GM21717 (cell line): ENCODE data around the gene CMTM5.
"Not testable (repeated sequence)": the region's sequence is repeated elsewhere in the genome, so short reads cannot be mapped to it uniquely, and the experiment has no call there.

Experiments used
- ATAC-seq: cut with Tn5 transposase; IDR thresholded peaks from one replicate; pipeline ENCODE4 v1.9.1; 2021; ENCODE audit warnings: mild to moderate bottlenecking, moderate library complexity; ENCODE audit not compliant: unreplicated experiment

Gene CMTM5

GRCh38 chr14:23411563-23412525, 35.0 kb downstream of the CMTM5 start:
- no peak for ATAC-seq

DNA sequence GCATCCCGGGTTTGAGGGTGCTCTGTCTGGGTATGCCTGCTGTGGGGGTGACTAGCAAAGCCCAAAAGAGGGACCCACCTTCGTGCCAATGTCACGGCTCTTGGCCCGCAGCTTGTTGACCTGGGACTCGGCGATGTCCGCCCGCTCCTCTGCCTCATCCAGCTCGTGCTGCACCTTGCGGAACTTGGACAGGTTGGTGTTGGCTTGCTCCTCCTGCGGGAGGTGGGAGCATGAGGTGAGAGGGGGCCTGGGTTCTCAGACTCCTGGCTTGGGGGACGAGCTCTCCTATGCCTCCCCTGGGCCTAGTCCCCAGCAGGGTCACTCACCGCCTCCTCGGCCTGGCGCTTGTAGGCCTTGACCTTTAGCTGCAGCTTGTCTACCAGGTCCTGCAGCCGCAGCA, 36.8 kb downstream of the CMTM5 start:
- ATAC-seq, result no peak

DNA sequence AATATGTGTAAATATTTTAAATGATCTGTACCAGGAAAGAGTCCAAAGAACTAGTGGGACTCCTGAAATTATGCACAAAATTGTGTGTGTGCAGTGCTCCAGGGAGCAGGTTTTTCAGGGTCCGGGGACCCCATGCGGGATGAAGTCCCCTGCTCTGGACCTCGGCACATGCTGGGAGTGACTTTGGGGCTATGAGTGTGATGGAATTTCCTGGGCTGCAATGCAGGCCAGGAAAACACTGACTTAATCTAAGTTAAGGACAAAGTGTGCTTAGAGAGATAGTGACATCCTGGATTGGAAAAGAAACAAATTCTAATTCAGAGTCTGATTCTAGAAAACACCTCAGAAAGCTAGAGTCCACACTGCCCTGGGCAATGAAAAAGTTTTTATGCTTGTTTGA, 37.4 kb downstream of the CMTM5 start:
- ATAC-seq, result no peak

GRCh38 chr14:23414906-23415820, 38.3 kb downstream of the CMTM5 start:
- ATAC-seq, result no peak

GRCh38 chr14:23415821-23416778, 39.3 kb downstream of the CMTM5 start:
- no peak for ATAC-seq

- ATAC-seq, result no peak
Measured at GRCh38 chr14:23416801-23417200, 40.0 kb downstream of the CMTM5 start.

- not testable (repeated sequence) for ATAC-seq
Measured at GRCh38 chr14:23417269-23417668, 40.4 kb downstream of the CMTM5 start.

- ATAC-seq, result no peak
Measured at GRCh38 chr14:23418021-23418420, 41.2 kb downstream of the CMTM5 start.

DNA sequence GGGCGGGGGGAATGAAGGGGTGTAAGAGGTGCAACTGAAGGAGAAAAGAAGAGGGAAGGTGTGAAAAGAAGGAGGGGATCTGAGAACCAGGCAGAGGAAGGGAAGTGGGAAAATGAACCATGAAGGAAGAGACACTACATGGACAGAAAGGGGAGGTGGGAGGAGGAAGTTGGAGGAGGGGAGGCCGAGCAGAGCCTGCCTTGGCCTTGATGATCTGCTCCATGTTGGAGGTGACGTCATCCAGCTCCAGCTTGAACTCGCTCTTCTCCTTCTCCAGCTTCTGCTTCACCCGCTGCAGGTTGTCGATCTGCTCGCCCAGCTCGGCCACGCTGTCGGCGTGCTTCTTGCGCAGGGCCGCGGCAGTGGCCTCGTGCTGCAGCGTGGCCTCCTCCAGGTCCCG, 42.8 kb downstream of the CMTM5 start:
- ATAC-seq, result not testable (repeated sequence)

DNA sequence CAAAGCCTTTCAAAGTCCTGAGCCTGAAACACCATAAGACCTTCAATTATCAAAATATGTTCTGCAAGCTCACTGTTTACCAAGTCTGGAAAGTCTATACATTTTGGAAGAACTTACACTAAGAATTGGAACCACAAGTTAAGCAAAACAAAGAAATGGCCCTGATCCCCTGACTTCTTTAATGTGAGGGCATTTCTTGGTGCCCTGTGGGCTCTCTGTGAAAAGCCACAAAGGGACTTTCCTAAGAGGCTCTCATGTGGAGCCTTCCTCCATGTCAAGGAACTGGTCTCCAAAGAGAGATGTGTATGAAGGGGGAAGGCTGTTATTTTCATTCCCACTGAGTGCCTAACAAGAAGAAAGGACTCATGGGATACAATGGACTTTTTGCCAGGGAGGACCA, 44.7 kb downstream of the CMTM5 start:
- ATAC-seq, result no peak

DNA sequence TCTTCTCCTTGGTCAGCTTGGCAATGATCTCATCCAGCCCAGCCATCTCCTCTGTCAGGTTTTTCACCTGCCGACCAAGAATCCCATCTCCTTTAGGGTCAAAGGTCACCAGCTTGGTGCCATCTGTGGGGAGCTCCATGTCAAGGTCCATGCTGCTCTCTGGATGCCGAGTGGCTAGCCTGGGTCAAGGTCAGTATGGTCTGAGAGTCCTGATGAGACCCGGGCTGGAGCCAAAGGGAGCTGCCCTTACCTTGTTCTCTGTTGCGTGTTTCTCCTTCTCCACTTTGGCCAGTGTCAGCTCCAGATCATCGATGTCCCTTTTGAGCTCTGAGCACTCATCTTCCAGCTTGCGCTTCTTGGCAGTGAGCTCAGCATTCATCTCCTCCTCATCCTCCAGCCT, 46.8 kb downstream of the CMTM5 start:
- no peak for ATAC-seq

DNA sequence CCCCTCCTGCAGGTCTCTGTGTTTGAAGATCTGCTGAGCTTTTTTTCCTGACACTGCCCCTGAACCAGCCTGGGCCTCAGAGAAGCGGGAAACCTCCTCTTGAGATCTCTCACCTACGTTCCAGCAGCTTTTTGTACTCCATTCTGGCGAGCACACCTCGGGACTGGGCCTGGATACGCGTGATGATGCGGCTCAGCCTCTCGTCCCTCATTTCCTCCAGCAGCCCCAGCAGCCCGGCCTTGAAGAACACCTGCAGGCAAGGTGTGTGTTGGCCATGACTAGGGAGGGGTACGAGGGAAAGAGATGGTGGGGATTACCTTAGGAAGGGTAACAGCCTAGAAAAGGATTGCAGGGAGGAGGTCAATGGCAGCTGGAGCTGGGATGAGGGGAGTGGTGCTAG, 48.3 kb downstream of the CMTM5 start:
- ATAC-seq, result no peak

DNA sequence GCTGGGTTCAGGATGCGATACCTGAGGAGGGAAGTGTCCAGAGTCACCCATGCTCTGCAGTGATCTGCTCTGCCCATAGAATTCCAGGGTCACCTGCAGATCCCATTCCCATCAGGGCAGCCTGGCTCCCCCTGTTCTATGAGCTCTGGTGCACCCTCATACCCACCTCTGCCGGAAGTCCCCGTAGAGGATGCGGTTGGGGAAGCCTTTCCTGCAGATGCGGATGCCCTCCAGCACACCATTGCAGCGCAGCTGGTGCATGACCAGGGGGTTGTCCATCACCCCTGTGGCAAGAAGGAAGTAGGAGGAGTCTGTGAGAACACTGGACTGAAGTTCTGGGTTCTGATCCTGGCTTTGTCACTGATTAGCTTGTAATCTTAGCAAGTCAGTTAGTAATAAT, 49.0 kb downstream of the CMTM5 start:
- ATAC-seq, result not testable (repeated sequence)

DNA sequence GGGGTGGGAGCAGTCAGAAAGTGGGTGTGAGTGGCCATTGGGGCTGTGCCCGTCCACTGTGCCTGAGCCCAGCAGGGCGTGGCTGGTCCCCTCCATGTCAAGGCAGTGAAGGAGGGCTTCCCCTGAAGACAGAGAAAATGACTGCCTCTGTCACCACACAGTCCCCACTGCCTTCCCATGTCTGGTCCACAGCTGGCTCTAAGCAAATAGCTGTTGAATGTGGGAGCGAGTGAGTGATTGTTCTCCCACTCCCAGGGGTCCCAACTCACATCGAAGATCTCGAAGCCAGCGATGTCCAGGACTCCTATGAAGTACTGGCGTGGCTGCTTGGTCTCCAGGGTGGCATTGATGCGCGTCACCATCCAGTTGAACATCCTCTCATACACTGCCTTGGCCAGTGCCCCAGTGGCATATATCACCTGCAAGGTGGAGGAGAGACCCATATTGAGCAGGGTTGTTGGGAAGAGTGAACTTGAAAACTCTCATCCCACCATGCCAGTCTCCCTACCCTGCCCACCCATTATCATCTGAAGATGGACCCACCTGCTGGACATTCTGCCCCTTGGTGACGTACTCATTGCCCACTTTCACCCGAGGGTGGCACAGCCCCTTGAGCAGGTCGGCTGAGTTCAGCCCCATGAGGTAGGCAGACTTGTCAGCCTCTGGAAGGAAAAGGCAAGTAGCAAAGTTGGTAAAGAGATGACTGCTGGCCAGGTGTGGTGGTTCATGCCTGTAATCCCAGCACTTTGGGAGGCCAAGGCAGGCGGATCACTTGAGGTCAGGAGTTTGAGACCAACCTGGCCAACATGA, 52.0 kb downstream of the CMTM5 start:
- ATAC-seq, result no peak
